Skeletal muscle cell (primary cell): ENCODE data around the gene ANKRD30B.
"Not testable (repeated sequence)": the region's sequence is repeated elsewhere in the genome, so short reads cannot be mapped to it uniquely, and the experiment has no call there.

Source experiments
- DNase-seq: peaks from one replicate; pipeline ENCODE4 v3.0.0-alpha.2; 2010; ENCODE audit warnings: low read depth
- H3K4me3 ChIP-seq: 2 replicates; pipeline ENCODE4 v1.5.1; 2011; ENCODE audit warnings: low read depth, mild to moderate bottlenecking, control low read depth, low read length, moderate library complexity

ANKRD30B gene

GRCh38 chr18:14851533-14851932, 103.6 kb downstream of the ANKRD30B start:
- not testable (repeated sequence) for DNase-seq, H3K4me3 ChIP-seq

GRCh38 chr18:14855634-14856033, 107.7 kb downstream of the ANKRD30B start:
- not testable (repeated sequence) for DNase-seq, H3K4me3 ChIP-seq

- H3K4me3 ChIP-seq, DNase-seq: not testable (repeated sequence)
Measured at GRCh38 chr18:14856256-14856655, 108.3 kb downstream of the ANKRD30B start.

- DNase-seq, H3K4me3 ChIP-seq: not testable (repeated sequence)
Measured at GRCh38 chr18:14858514-14858913, 110.5 kb downstream of the ANKRD30B start.

GRCh38 chr18:14859995-14860394, 112.0 kb downstream of the ANKRD30B start:
- DNase-seq, H3K4me3 ChIP-seq: not testable (repeated sequence)

- not testable (repeated sequence) for DNase-seq, H3K4me3 ChIP-seq
Measured at GRCh38 chr18:14866426-14866825, 118.5 kb downstream of the ANKRD30B start.

GRCh38 chr18:14867988-14868387, 120.0 kb downstream of the ANKRD30B start:
- not testable (repeated sequence) for DNase-seq, H3K4me3 ChIP-seq

- not testable (repeated sequence) for DNase-seq, H3K4me3 ChIP-seq
Measured at GRCh38 chr18:14868825-14869224, 120.9 kb downstream of the ANKRD30B start.

- H3K4me3 ChIP-seq, DNase-seq: not testable (repeated sequence)
Measured at GRCh38 chr18:14878826-14879225, 130.9 kb downstream of the ANKRD30B start.

GRCh38 chr18:14900435-14900834, 152.5 kb downstream of the ANKRD30B start:
- no peak overlapping the region for H3K4me3 ChIP-seq
- DNase-seq = no peak
